Aortic smooth muscle cell (primary cell): ENCODE measurements around the gene ESPNL. TPM values are rescaled to one million over a fixed set of nuclear protein-coding genes. Genes with fewer than 3 reads are reported as not detected.

Experiments
- total RNA-seq: library from RNA; depleted of rRNA; stranded (reverse); fragments of >200 nt; gene quantifications from 2 replicates; pipeline ENCODE4 v1.2.3, GENCODE V29; 2014

ESPNL gene, protein sequence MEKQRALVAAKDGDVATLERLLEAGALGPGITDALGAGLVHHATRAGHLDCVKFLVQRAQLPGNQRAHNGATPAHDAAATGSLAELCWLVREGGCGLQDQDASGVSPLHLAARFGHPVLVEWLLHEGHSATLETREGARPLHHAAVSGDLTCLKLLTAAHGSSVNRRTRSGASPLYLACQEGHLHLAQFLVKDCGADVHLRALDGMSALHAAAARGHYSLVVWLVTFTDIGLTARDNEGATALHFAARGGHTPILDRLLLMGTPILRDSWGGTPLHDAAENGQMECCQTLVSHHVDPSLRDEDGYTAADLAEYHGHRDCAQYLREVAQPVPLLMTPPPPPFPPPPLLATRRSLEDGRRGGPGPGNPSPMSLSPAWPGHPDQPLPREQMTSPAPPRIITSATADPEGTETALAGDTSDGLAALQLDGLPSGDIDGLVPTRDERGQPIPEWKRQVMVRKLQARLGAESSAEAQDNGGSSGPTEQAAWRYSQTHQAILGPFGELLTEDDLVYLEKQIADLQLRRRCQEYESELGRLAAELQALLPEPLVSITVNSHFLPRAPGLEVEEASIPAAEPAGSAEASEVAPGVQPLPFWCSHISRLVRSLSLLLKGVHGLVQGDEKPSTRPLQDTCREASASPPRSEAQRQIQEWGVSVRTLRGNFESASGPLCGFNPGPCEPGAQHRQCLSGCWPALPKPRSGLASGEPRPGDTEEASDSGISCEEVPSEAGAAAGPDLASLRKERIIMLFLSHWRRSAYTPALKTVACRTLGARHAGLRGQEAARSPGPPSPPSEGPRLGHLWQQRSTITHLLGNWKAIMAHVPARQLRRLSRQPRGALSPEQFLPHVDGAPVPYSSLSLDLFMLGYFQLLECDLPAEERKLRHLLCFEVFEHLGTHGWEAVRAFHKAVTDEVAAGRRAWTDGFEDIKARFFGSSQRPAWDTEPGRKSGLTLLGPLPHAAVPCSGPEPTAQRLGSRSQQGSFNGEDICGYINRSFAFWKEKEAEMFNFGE
- 0.06 and 0.40 TPM in 2 replicates for total RNA-seq

DNA sequence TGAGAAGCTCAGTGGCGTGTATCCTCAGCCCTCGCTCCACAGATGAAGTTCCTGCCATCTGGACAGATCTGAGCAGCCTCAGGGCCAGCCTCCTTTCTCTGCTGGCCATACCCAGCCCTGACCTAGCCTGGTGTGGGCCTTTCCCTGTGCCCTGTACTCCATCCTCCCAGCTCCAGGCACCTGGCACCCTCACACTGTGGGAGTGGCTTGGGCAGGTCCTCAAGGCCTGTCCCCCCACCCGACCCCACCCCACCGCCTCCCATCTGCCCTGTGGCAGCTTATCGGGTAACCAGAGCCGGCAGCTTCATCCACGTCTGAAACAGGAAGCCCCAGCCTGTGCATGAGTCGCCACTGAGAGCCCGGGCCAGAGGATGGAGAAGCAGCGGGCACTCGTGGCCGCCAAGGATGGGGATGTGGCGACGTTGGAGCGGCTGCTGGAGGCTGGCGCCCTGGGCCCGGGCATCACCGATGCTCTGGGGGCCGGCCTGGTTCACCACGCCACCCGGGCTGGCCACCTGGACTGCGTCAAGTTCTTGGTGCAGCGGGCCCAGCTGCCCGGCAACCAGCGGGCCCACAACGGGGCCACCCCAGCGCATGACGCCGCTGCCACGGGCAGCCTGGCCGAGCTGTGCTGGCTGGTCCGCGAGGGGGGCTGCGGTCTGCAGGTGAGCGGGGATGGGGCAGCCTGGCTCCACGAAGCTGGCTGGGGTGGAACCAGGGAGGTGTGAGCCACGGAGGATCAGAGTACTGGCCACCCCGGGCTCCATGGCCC is at the start of gene ESPNL:
Gene ESPNL, plus strand, starts transcription at position 292 of the 772 bp plus-strand sequence. Its CDS starts 80 bp downstream, at position 372.

DNA sequence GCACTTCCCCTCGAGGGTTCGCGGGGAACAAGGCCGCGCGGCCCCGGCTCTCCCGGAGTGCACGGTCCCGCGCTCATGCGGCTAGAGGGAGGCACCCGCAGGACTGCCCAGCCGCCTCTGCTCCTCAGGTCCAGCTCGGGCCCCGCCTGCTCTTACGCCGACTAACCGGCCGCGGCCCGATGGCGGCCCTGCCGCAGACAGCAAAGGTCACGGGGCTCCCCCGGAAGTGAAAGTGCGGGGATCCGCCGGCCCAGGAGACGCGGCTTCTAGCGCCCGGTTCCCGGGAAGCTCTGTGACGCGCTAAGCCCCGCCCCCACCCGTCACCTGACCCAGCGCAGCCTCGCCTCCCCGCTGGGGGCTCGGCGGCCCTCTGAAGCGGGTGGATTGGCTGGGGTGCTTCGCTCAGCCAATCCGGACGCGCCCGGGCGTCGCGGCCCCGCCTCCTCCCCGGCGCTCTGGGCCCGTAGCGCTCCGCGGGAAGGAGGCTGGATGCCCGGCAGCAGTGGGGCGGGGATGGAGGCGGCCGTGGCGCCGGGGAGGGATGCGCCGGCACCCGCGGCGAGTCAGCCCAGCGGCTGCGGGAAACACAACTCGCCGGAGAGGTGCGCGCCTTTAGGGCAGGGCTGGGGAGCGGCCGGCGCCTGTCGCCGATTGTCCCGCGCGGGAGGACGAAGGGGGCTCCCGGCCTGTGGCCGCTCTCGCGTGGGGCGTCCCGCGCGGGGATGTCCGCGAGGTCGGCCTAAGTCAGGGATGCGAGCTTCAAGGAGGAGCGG is 39.4 kb upstream of the ESPNL start, which contains the start of gene SCLY:
Gene SCLY, plus strand, starts transcription at position 460 of the 773 bp plus-strand sequence. Its CDS starts 54 bp downstream, at position 514.

DNA sequence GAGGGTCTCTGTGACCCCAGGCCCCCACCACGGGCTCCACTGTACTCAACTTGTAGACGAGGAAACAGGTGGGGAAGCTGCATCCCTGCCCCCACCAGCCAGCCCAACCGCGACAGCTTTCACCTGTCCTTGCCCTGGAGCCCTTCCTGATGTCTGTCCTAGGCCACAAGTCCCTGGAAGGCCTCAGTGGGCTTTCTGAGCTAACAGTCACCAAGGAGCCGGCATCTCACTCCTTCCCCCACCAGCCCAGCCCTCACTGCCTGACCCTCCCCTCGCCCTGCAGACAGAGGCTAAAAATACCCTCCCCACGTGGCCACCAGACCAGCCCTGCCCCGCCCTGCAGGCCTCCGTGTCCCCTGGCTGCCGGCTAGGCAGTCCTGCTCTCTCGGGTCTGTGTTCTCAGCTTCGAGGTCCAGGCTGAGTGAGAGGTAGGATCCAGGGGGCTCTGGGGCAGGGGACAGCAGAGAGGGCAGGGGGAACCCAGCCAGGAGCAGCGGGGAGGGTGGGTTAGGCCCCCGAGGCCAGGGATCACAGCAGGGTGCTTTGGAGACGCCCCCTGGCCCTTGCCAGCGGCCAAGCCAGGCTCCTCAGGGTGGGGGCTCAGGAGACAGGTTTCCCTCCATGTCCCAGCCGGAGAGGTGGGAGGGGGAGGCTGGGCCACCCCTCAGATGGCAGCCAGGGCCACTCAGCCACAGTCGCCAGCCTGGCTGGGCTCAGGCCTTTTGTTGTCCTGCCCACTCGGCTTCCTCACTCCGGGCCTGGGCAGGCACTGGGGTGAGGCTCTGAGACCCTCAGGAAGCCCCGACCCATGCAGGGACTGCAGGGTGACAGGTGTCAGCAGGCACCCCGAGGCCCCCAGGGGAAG is 38.4 kb downstream of the ESPNL start, which contains the start of gene KLHL30:
Gene KLHL30, plus strand, starts transcription at position 338 of the 865 bp plus-strand sequence. CDS start 2,087 bp downstream, outside the sequence.

DNA sequence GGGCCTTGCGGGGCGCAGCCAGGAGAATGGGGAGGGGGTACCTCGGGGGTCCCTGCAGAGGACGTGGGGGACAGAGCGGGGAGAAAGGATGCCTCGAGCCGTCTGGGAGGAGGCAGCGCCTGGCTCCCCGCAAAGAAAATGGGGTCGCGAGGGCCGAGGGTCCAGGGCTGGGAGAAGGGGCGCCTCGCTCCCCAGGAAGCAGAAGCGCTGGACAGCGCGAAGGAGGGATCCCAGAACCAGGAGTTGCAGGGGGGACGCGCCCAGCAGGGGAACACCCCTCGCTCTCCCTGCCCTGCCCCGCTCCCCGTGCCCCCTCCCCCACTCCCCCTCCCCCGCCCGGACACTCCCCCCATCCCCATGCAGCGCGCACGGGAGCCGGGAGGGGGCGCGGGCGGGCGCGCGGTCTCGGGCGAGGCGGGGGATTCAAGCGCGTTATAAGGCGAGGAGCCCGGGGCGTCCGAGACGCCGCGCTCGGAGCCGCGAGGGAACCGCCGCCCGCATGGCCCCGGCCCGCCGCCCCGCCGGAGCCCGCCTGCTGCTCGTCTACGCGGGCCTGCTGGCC is 58.5 kb downstream of the ESPNL start, which contains the start of gene ERFE:
Gene ERFE, plus strand, starts transcription at position 462 of the 562 bp plus-strand sequence. Its CDS starts 38 bp downstream, at position 500.

Other genes starting within 250 kb of the ESPNL start
- 3.2 and 14.9 TPM in 2 replicates for gene RAMP1, start 240.7 kb upstream of the ESPNL start, total RNA-seq
- 34.6 and 44.5 TPM in 2 replicates for gene UBE2F, start 133.3 kb upstream of the ESPNL start, total RNA-seq
- gene SCLY, start 39.3 kb upstream of the ESPNL start, total RNA-seq: 10.6 and 11.0 TPM in 2 replicates
- 1.6 and 6.3 TPM in 2 replicates for gene KLHL30, start 38.3 kb downstream of the ESPNL start, total RNA-seq
- gene ERFE, start 58.6 kb downstream of the ESPNL start, total RNA-seq: 0.92 and 0.99 TPM in 2 replicates
- gene ILKAP, start 103.4 kb downstream of the ESPNL start, total RNA-seq: 20.3 and 24.1 TPM in 2 replicates
- 1.7 and 1.8 TPM in 2 replicates for gene HES6, start 139.7 kb downstream of the ESPNL start, total RNA-seq
- 4.1 and 5.0 TPM in 2 replicates for gene PER2, start 188.3 kb downstream of the ESPNL start, total RNA-seq
- 9.1 and 11.3 TPM in 2 replicates for gene TRAF3IP1, start 220.2 kb downstream of the ESPNL start, total RNA-seq